ENCODE measurements around the gene KIAA2012. TPM values are rescaled to one million over a fixed set of nuclear protein-coding genes. Genes with fewer than 3 reads are reported as not detected.

KIAA2012 gene
- total and polyA plus RNA-seq, 8 donors = 0.04 to 0.09 TPM; not detected in 6

GRCh38 chr2:202148515-202149154 is 75.6 kb downstream of the KIAA2012 start:
- ATAC-seq (no peak), FAIRE-seq (no peak), DNase-seq (peak in 1 of 6 donors; percentile 55)
- 67 to 77% methylated on average over 17 of the region's 17 CpGs for WGBS, 2 donors
- Histone ChIP-seq H3K4me3 (no peak overlapping the region), H3K36me3 (no peaks in the 10 kb centered on the region), H3K9me3 (no peaks in the 10 kb centered on the region), H3K4me1 (no peaks in the 10 kb centered on the region), H3K27me3 (peaks cover 0 to 2% (median 0%) of the 10 kb centered on the region in 4 donors), H3K27ac (no peak overlapping the region)
- intact Hi-C loops (cut with DNase I) = no loop called here
- TF ChIP-seq CTCF (IDR thresholded peaks at IDR 0.05) = no peak

- intact Hi-C loops (cut with DNase I) = no loop called here
- DNase-seq (no peak), FAIRE-seq (no peak), ATAC-seq (peak in 2 of 4 donors; percentile 26 to 54)
- Histone ChIP-seq H3K4me1 (no peaks in the 10 kb centered on the region), H3K27ac (no peak overlapping the region), H3K9me3 (no peaks in the 10 kb centered on the region), H3K27me3 (peaks cover 0 to 2% (median 0%) of the 10 kb centered on the region in 4 donors), H3K4me3 (no peak overlapping the region), H3K36me3 (no peaks in the 10 kb centered on the region)
- 52 to 59% methylated on average over 13 of the region's 13 CpGs for WGBS, 2 donors
- TF ChIP-seq CTCF (IDR thresholded peaks at IDR 0.05) = no peak
These were observed 76.2 kb downstream of the KIAA2012 start for GRCh38 chr2:202149155-202149762.

GRCh38 chr2:202149936-202150335 is 76.9 kb downstream of the KIAA2012 start:
- TF ChIP-seq CTCF (IDR thresholded peaks at IDR 0.05) = no peak
- WGBS, 2 donors = 59 to 76% methylated on average over 4 of the region's 4 CpGs
- DNase-seq (no peak), ATAC-seq (no peak), FAIRE-seq (no peak)
- H3K27me3 ChIP-seq = peaks cover 0 to 2% (median 0%) of the 10 kb centered on the region in 4 donors
- intact Hi-C loops (cut with DNase I) = no loop called here
- no peaks in the 10 kb centered on the region for H3K4me1 ChIP-seq
- no peaks in the 10 kb centered on the region for H3K36me3 ChIP-seq
- no peak overlapping the region for H3K27ac ChIP-seq
- H3K9me3 ChIP-seq = no peaks in the 10 kb centered on the region
- H3K4me3 ChIP-seq = no peak overlapping the region

- no peak overlapping the region for H3K4me3 ChIP-seq
- no peak for TF ChIP-seq CTCF (IDR thresholded peaks at IDR 0.05)
- no peak for ATAC-seq
- H3K27me3 ChIP-seq = no peaks in the 10 kb centered on the region
- no peak for DNase-seq
- intact Hi-C loops (cut with DNase I) = no loop called here
- no peaks in the 10 kb centered on the region for H3K9me3 ChIP-seq
- H3K4me1 ChIP-seq = no peaks in the 10 kb centered on the region
- WGBS, 2 donors = 45 to 52% methylated on average over 5 of the region's 5 CpGs
- H3K36me3 ChIP-seq = no peaks in the 10 kb centered on the region
- no peak overlapping the region for H3K27ac ChIP-seq
- no peak for FAIRE-seq
These were observed 79.2 kb downstream of the KIAA2012 start for GRCh38 chr2:202152104-202152715.

- WGBS, 2 donors = 30 to 38% methylated on average over 9 of the region's 9 CpGs
- DNase-seq (no peak), ATAC-seq (no peak), FAIRE-seq (no peak)
- no peaks in the 10 kb centered on the region for H3K9me3 ChIP-seq
- no peaks in the 10 kb centered on the region for H3K4me1 ChIP-seq
- no peaks in the 10 kb centered on the region for H3K36me3 ChIP-seq
- H3K27me3 ChIP-seq = no peaks in the 10 kb centered on the region
- no peak overlapping the region for H3K4me3 ChIP-seq
- no peak for TF ChIP-seq CTCF (IDR thresholded peaks at IDR 0.05)
- no peak overlapping the region for H3K27ac ChIP-seq
- intact Hi-C loops (cut with DNase I) = no loop called here
These were observed 81.6 kb downstream of the KIAA2012 start for GRCh38 chr2:202154613-202155012.

All from pancreas (tissue), 10 donors.